Medulla oblongata (tissue), 1 donor: ENCODE measurements around the gene RSRP1.
"Not testable (repeated sequence)": the region's sequence is repeated elsewhere in the genome, so short reads cannot be mapped to it uniquely, and the experiment has no call there.

Experiments
- DNase-seq: peaks from one replicate; pipeline ENCODE4 v3.0.0-alpha.2; 2015; ENCODE audit errors: extremely low spot score

Gene RSRP1

GRCh38 chr1:25257196-25257595 is 9.9 kb upstream of the RSRP1 start:
- no peak for DNase-seq

- DNase-seq, result no peak
These were observed 9.3 kb upstream of the RSRP1 start for GRCh38 chr1:25256578-25256965.

- DNase-seq, result no peak
These were observed 8.7 kb upstream of the RSRP1 start for GRCh38 chr1:25255706-25256577.

GRCh38 chr1:25253911-25254310 is 6.7 kb upstream of the RSRP1 start:
- DNase-seq, result no peak

GRCh38 chr1:25247829-25248754 is 838 bp upstream of the RSRP1 start:
- no peak for DNase-seq

GRCh38 chr1:25246600-25247023 is 642 bp downstream of the RSRP1 start:
- no peak for DNase-seq

- DNase-seq, result no peak
These were observed 1.2 kb downstream of the RSRP1 start for GRCh38 chr1:25245809-25246599.

GRCh38 chr1:25245393-25245792 is 1.9 kb downstream of the RSRP1 start:
- DNase-seq, result peak; percentile 49

- DNase-seq, result no peak
These were observed 3.3 kb downstream of the RSRP1 start for GRCh38 chr1:25243907-25244306.

GRCh38 chr1:25239681-25240541 is 7.3 kb downstream of the RSRP1 start:
- DNase-seq, result peak; percentile 88

GRCh38 chr1:25238046-25238445 is 9.2 kb downstream of the RSRP1 start:
- no peak for DNase-seq

- not testable (repeated sequence) for DNase-seq
These were observed 11.0 kb downstream of the RSRP1 start for GRCh38 chr1:25236261-25236660.

GRCh38 chr1:25235411-25235810 is 11.8 kb downstream of the RSRP1 start:
- DNase-seq, result not testable (repeated sequence)

GRCh38 chr1:25232866-25233784 is 14.1 kb downstream of the RSRP1 start:
- peak; percentile 92 for DNase-seq

- peak; percentile 97 for DNase-seq
These were observed 15.0 kb downstream of the RSRP1 start, which contains the start of gene SYF2 for GRCh38 chr1:25232027-25232865. TSS of gene SYF2 (minus strand) at chr1:25232502. CDS start at chr1:25232467, 35 bp downstream.

- DNase-seq, result no peak
These were observed 23.8 kb downstream of the RSRP1 start for GRCh38 chr1:25223471-25223870.

GRCh38 chr1:25222606-25223005 is 24.6 kb downstream of the RSRP1 start:
- no peak for DNase-seq

- DNase-seq, result no peak
These were observed 26.6 kb downstream of the RSRP1 start for GRCh38 chr1:25220666-25221065.
